ENCODE results near the gene NOVA1.

NOVA1 gene

GRCh38 chr14:26531894-26532293 is 65.9 kb downstream of the NOVA1 start:
- Histone ChIP-seq H3K9me3 (ENCODE audit: control insufficient read depth, insufficient read depth, low read length) (no peaks in the 10 kb centered on the region), H3K36me3 (ENCODE audit: insufficient read depth, low read length) (no peaks in the 10 kb centered on the region), H3K9ac (ENCODE audit: low read depth, low read length) (no peak overlapping the region), H3K4me1 (ENCODE audit: insufficient read depth, low read length) (peaks cover 7% of the 10 kb centered on the region; the same call in 1 of the 2 replicates)

- Histone ChIP-seq H3K4me1 (ENCODE audit: insufficient read depth, low read length) (peaks cover 7% of the 10 kb centered on the region; the same call in 1 of the 2 replicates), H3K9ac (ENCODE audit: low read depth, low read length) (no peak overlapping the region), H3K9me3 (ENCODE audit: control insufficient read depth, insufficient read depth, low read length) (no peaks in the 10 kb centered on the region), H3K36me3 (ENCODE audit: insufficient read depth, low read length) (no peaks in the 10 kb centered on the region)
Observed at GRCh38 chr14:26528415-26529182, 69.2 kb downstream of the NOVA1 start.

- H3K9me3 ChIP-seq (ENCODE audit: control insufficient read depth, insufficient read depth, low read length), result no peaks in the 10 kb centered on the region
- no peaks in the 10 kb centered on the region for H3K36me3 ChIP-seq (ENCODE audit: insufficient read depth, low read length)
- H3K4me1 ChIP-seq (ENCODE audit: insufficient read depth, low read length), result peaks cover 12% of the 10 kb centered on the region; the same call in 1 of the 2 replicates
- H3K9ac ChIP-seq (ENCODE audit: low read depth, low read length), result no peak overlapping the region
Observed at GRCh38 chr14:26527095-26527494, 70.7 kb downstream of the NOVA1 start.

- Histone ChIP-seq H3K36me3 (ENCODE audit: insufficient read depth, low read length) (no peaks in the 10 kb centered on the region), H3K9me3 (ENCODE audit: control insufficient read depth, insufficient read depth, low read length) (no peaks in the 10 kb centered on the region), H3K9ac (ENCODE audit: low read depth, low read length) (no peak overlapping the region), H3K4me1 (ENCODE audit: insufficient read depth, low read length) (peaks cover 7% of the 10 kb centered on the region; the same call in 1 of the 2 replicates)
Observed at GRCh38 chr14:26526137-26526536, 71.7 kb downstream of the NOVA1 start.

GRCh38 chr14:26525085-26525484 is 72.7 kb downstream of the NOVA1 start:
- Histone ChIP-seq H3K9me3 (ENCODE audit: control insufficient read depth, insufficient read depth, low read length) (no peaks in the 10 kb centered on the region), H3K36me3 (ENCODE audit: insufficient read depth, low read length) (no peaks in the 10 kb centered on the region)

GRCh38 chr14:26522967-26523366 is 74.9 kb downstream of the NOVA1 start:
- Histone ChIP-seq H3K4me1 (ENCODE audit: insufficient read depth, low read length) (peaks cover 10% of the 10 kb centered on the region; the same call in 1 of the 2 replicates), H3K36me3 (ENCODE audit: insufficient read depth, low read length) (no peaks in the 10 kb centered on the region), H3K9ac (ENCODE audit: low read depth, low read length) (no peak overlapping the region)

More at GRCh38 chr14:26525085-26525484, 72.7 kb downstream of the NOVA1 start:
- Histone ChIP-seq H3K9ac (ENCODE audit: low read depth, low read length) (no peak overlapping the region), H3K4me1 (ENCODE audit: insufficient read depth, low read length) (peaks cover 10% of the 10 kb centered on the region; the same call in 1 of the 2 replicates)

GRCh38 chr14:26517771-26518170 is 80.1 kb downstream of the NOVA1 start:
- Histone ChIP-seq H3K9ac (ENCODE audit: low read depth, low read length) (no peak overlapping the region), H3K4me1 (ENCODE audit: insufficient read depth, low read length) (peaks cover 4% of the 10 kb centered on the region; the same call in 1 of the 2 replicates), H3K9me3 (ENCODE audit: control insufficient read depth, insufficient read depth, low read length) (no peaks in the 10 kb centered on the region), H3K36me3 (ENCODE audit: insufficient read depth, low read length) (no peaks in the 10 kb centered on the region)

More at GRCh38 chr14:26522967-26523366, 74.9 kb downstream of the NOVA1 start:
- no peaks in the 10 kb centered on the region for H3K9me3 ChIP-seq (ENCODE audit: control insufficient read depth, insufficient read depth, low read length)

- no peaks in the 10 kb centered on the region; the same call in 1 of the 2 replicates for H3K4me1 ChIP-seq (ENCODE audit: insufficient read depth, low read length)
- H3K9ac ChIP-seq (ENCODE audit: low read depth, low read length), result no peak overlapping the region
- H3K9me3 ChIP-seq (ENCODE audit: control insufficient read depth, insufficient read depth, low read length), result no peaks in the 10 kb centered on the region
- no peaks in the 10 kb centered on the region for H3K36me3 ChIP-seq (ENCODE audit: insufficient read depth, low read length)
Observed at GRCh38 chr14:26500028-26500427, 97.8 kb downstream of the NOVA1 start.

- Histone ChIP-seq H3K9me3 (ENCODE audit: control insufficient read depth, insufficient read depth, low read length) (no peaks in the 10 kb centered on the region), H3K9ac (ENCODE audit: low read depth, low read length) (no peak overlapping the region), H3K36me3 (ENCODE audit: insufficient read depth, low read length) (no peaks in the 10 kb centered on the region), H3K4me1 (ENCODE audit: insufficient read depth, low read length) (no peaks in the 10 kb centered on the region; the same call in 1 of the 2 replicates)
Observed at GRCh38 chr14:26499546-26499945, 98.3 kb downstream of the NOVA1 start.

GRCh38 chr14:26486922-26487321 is 110.9 kb downstream of the NOVA1 start:
- no peaks in the 10 kb centered on the region for H3K9me3 ChIP-seq (ENCODE audit: control insufficient read depth, insufficient read depth, low read length)
- no peak overlapping the region for H3K9ac ChIP-seq (ENCODE audit: low read depth, low read length)
- no peaks in the 10 kb centered on the region for H3K36me3 ChIP-seq (ENCODE audit: insufficient read depth, low read length)
- H3K4me1 ChIP-seq (ENCODE audit: insufficient read depth, low read length), result no peaks in the 10 kb centered on the region

- H3K36me3 ChIP-seq (ENCODE audit: insufficient read depth, low read length), result no peaks in the 10 kb centered on the region
- H3K9ac ChIP-seq (ENCODE audit: low read depth, low read length), result no peak overlapping the region
- H3K4me1 ChIP-seq (ENCODE audit: insufficient read depth, low read length), result no peaks in the 10 kb centered on the region
- no peaks in the 10 kb centered on the region for H3K9me3 ChIP-seq (ENCODE audit: control insufficient read depth, insufficient read depth, low read length)
Observed at GRCh38 chr14:26484562-26484961, 113.3 kb downstream of the NOVA1 start.

GRCh38 chr14:26478967-26479366 is 118.9 kb downstream of the NOVA1 start:
- Histone ChIP-seq H3K9me3 (ENCODE audit: control insufficient read depth, insufficient read depth, low read length) (no peaks in the 10 kb centered on the region), H3K9ac (ENCODE audit: low read depth, low read length) (no peak overlapping the region), H3K36me3 (ENCODE audit: insufficient read depth, low read length) (no peaks in the 10 kb centered on the region), H3K4me1 (ENCODE audit: insufficient read depth, low read length) (no peaks in the 10 kb centered on the region)

- H3K9me3 ChIP-seq (ENCODE audit: control insufficient read depth, insufficient read depth, low read length), result no peaks in the 10 kb centered on the region
- no peaks in the 10 kb centered on the region for H3K36me3 ChIP-seq (ENCODE audit: insufficient read depth, low read length)
- H3K9ac ChIP-seq (ENCODE audit: low read depth, low read length), result no peak overlapping the region
- no peaks in the 10 kb centered on the region for H3K4me1 ChIP-seq (ENCODE audit: insufficient read depth, low read length)
Observed at GRCh38 chr14:26466862-26467261, 131.0 kb downstream of the NOVA1 start.

GRCh38 chr14:26463136-26463535 is 134.7 kb downstream of the NOVA1 start:
- Histone ChIP-seq H3K9ac (ENCODE audit: low read depth, low read length) (no peak overlapping the region), H3K4me1 (ENCODE audit: insufficient read depth, low read length) (no peaks in the 10 kb centered on the region), H3K9me3 (ENCODE audit: control insufficient read depth, insufficient read depth, low read length) (no peaks in the 10 kb centered on the region), H3K36me3 (ENCODE audit: insufficient read depth, low read length) (no peaks in the 10 kb centered on the region)

GRCh38 chr14:26454105-26454504 is 143.7 kb downstream of the NOVA1 start:
- Histone ChIP-seq H3K9me3 (ENCODE audit: control insufficient read depth, insufficient read depth, low read length) (no peaks in the 10 kb centered on the region), H3K9ac (ENCODE audit: low read depth, low read length) (no peak overlapping the region), H3K4me1 (ENCODE audit: insufficient read depth, low read length) (no peaks in the 10 kb centered on the region), H3K36me3 (ENCODE audit: insufficient read depth, low read length) (no peaks in the 10 kb centered on the region)

Measured in ES-I3 (cell line).